GM11168 (cell line): Measurements from ENCODE around the gene CEP135.
"Not testable (repeated sequence)": the region's sequence is repeated elsewhere in the genome, so short reads cannot be mapped to it uniquely, and the experiment has no call there.

Source experiments
- in situ Hi-C: fragments of 300-500 bp; cut with MboI; formaldehyde crosslinking; loops from one replicate; pipeline ENCODE4 v1.12.0; 2022; ENCODE audit warnings: low sequenced_read_pairs; ENCODE audit not compliant: unreplicated experiment

The CEP135 gene

DNA sequence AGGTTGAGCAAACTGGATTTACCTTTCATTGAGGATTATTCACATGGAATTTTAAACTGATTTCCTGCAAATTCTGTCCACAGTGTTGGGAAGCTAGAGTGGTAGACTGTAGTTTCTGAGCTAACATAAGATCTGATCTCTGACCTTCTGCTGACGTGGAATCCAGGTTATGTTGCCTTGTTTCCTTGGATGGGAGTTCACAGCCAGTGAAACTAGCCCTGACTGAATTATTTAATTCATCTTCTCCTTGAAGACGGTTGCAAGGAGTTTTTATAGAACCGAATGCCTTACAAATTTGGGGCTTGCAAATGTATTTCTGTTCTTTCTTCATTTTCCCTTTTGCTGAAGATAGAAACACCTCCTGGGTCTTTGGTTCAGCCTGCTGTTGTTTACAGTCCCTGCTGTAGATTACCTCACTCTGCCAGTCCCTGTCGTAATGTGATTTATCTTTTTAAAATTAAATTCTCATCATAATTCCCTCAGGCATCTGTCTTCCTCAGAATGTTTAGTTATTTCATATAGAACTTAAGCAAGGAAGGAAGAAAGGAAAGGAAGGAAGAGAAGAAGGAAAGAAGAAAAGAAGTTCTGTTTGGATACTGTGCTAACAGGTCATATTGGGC is 113.9 kb downstream of the CEP135 start:
- in situ Hi-C loops: no loop called here

DNA sequence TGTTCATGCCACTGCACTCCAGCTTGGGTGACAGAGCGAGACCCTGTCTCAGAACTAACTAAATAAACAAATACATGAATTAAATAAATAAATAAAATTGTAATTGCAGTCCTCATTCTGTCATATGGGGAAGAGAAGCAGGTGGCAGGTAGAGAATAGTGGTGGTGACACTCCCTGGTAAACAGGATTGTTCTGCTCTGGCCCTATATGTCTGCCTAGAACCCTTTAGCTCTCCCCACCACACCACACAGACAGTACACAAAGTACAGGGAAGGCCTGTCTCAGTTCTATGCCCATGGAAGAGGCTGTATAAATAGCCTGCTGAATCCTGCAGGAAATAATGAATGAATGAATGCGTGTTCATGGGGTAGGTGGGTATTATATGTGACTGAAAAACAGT is 117.7 kb downstream of the CEP135 start:
- in situ Hi-C loops: no loop called here

DNA sequence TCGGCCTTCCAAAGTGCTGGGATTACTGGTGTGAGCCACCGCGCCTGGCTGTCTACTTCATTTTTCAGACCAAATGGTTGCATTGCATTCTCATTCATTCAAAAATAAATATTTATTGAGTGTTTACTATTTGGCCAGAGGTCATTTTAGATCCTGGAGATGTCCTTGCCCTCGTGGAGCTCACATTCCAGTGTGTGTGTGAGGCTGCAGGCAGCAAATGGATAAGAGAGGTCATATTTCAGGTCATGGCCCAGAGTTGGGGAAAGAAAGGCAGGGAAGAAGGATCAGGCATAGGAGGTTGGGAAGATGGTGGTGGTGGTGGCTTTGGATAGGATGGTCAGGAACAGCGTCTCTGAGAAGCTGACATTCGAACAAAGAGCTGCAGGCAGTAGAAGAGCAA is 119.1 kb downstream of the CEP135 start:
- in situ Hi-C loops: no loop called here

DNA sequence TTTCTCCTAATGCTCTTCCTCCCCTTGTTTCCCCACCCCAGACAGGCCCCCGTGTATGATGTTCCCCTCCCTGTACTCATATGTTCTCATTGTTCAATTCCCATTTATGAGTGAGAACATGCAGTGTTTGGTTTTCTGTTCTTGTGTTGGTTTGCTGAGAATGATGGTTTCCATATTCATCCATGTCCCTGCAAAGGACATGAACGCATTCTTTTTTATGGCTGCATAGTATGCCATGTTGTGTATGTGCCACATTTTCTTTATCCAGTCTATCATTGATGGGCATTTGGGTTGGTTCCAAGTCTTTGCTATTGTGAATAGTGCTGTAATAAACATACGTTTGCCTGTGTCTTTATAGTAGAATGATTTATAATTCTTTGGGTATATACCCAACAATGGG is 124.0 kb downstream of the CEP135 start:
- in situ Hi-C loops: not testable (repeated sequence)

DNA sequence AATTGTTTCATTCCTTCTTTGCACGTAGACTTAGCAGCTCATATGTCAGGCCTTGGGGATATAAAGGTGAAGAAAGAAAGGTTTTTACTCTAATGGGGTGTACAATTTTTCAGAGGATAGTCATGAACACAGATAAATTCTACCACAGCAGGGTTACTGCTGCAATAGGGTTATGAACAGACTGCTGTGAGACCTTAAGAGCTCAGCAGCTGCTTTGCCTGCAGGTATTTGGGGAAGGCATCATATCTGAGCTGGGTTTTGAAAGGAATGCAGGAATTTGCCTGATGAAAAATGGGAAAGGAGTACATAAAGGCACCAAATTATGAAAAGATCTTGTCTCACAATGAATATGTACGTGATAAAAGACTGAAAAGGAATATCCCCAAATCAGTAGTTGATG is 128.9 kb downstream of the CEP135 start:
- in situ Hi-C loops: no loop called here

DNA sequence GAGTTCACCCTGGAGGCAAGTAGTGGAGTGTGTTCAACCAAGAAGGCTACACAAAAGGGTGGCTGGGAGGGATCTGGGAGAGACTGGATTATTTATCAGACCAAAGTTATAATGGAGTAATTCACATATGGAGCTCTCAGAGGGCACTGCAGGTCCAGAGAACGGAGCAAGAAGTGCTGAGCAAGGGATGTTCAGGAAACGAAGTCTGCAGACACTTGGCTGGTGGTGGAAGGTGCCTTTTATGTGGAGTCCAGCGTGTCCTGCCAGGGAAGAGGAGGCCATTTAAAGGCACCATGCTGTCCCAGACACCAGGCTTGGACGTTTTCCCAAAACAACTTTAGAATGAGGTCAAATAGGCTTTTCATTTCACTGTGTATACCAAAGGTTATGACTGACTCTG is 130.1 kb downstream of the CEP135 start:
- in situ Hi-C loops: no loop called here

DNA sequence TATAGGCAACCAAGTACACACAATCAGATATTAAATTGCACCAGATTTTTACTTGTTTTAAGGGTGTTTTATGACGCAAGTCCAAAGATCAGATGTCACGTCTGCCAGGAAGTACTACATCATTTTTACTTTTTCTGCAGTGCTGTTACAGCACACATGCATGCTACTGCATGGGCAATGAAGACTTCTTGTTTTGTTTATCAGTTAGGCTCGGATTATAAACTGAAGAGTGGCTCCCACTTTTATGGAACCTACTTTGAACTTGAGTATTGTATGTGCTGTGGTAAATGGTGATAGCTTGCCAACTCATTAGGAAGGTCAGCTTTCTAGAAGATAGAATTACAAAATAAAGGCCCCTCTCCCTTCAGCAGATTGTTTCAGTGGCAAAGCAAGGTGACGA is 131.6 kb downstream of the CEP135 start:
- in situ Hi-C loops: no loop called here

DNA sequence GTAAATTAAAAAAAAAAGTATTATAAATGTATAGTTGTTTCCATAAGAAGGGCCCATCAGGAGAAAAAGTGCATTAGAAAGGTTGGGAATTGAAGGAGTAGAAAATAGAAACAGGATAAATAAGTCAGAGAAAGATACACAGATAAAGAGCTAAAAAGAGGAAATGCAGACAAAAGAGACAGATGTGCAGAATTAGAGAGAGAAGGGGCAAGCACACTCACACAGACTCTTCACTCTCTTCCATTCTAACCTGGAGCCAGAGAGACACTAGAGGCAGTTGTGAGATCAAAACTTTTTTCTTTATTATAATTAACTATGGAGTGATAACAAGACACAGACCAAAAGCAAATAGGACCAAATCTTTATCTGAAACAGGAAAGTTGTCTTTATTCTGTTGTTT is 134.1 kb downstream of the CEP135 start:
- in situ Hi-C loops: no loop called here
